Activated CD8-positive, alpha-beta memory T cell treated with anti-CD3 and anti-CD28 coated beads, Interleukin-2, amount 50 U/mL, for 1 hour (primary cell): ENCODE results near the gene MEF2D.

Source experiments
- DNase-seq: peaks from one replicate; pipeline ENCODE4 v3.0.0-alpha.2; 2020; ENCODE audit errors: extremely low read depth

Gene MEF2D

GRCh38 chr1:156500793-156501506 is 375 bp upstream of the MEF2D start:
- peak; percentile 81 for DNase-seq

GRCh38 chr1:156499842-156500542 is 583 bp downstream of the MEF2D start:
- DNase-seq = no peak

- DNase-seq = no peak
These were observed 1.3 kb downstream of the MEF2D start for GRCh38 chr1:156499194-156499841.

- no peak for DNase-seq
These were observed 2.0 kb downstream of the MEF2D start for GRCh38 chr1:156498432-156499193.

- no peak for DNase-seq
These were observed 2.7 kb downstream of the MEF2D start for GRCh38 chr1:156497743-156498431.

- DNase-seq = no peak
These were observed 3.4 kb downstream of the MEF2D start for GRCh38 chr1:156497078-156497742.

- DNase-seq = no peak
These were observed 4.3 kb downstream of the MEF2D start for GRCh38 chr1:156496211-156496761.

- DNase-seq = no peak
These were observed 5.0 kb downstream of the MEF2D start for GRCh38 chr1:156495401-156496140.

- no peak for DNase-seq
These were observed 6.2 kb downstream of the MEF2D start for GRCh38 chr1:156494309-156494895.

- DNase-seq = no peak
These were observed 6.8 kb downstream of the MEF2D start for GRCh38 chr1:156493742-156494141.

GRCh38 chr1:156493154-156493631 is 7.4 kb downstream of the MEF2D start:
- DNase-seq = no peak

GRCh38 chr1:156492591-156493080 is 7.9 kb downstream of the MEF2D start:
- DNase-seq = no peak

- no peak for DNase-seq
These were observed 8.5 kb downstream of the MEF2D start for GRCh38 chr1:156492013-156492590.

GRCh38 chr1:156491151-156491949 is 9.2 kb downstream of the MEF2D start:
- no peak for DNase-seq

- no peak for DNase-seq
These were observed 10.1 kb downstream of the MEF2D start for GRCh38 chr1:156490401-156491032.

- no peak for DNase-seq
These were observed 10.7 kb downstream of the MEF2D start for GRCh38 chr1:156489935-156490293.

- no peak for DNase-seq
These were observed 11.2 kb downstream of the MEF2D start for GRCh38 chr1:156489166-156489934.
